RKO (cell line): ENCODE data around the gene RTN4.

Source experiments
- DNase-seq: peaks from one replicate; pipeline ENCODE4 v3.0.0-alpha.2; 2016; ENCODE audit warnings: low spot score

The RTN4 gene

GRCh38 chr2:54969295-54969939 is 80.8 kb downstream of the RTN4 start:
- DNase-seq = no peak

- no peak for DNase-seq
These were observed 81.6 kb downstream of the RTN4 start for GRCh38 chr2:54968561-54969218.

GRCh38 chr2:54967759-54968365 is 82.4 kb downstream of the RTN4 start:
- no peak for DNase-seq

GRCh38 chr2:54967269-54967668 is 83.0 kb downstream of the RTN4 start:
- DNase-seq = no peak

GRCh38 chr2:54966837-54967236 is 83.4 kb downstream of the RTN4 start:
- DNase-seq = no peak

- no peak for DNase-seq
These were observed 84.0 kb downstream of the RTN4 start for GRCh38 chr2:54966165-54966832.

- no peak for DNase-seq
These were observed 84.8 kb downstream of the RTN4 start for GRCh38 chr2:54965425-54965824.

- DNase-seq = no peak
These were observed 85.4 kb downstream of the RTN4 start for GRCh38 chr2:54964816-54965215.

GRCh38 chr2:54964271-54964670 is 86.0 kb downstream of the RTN4 start:
- DNase-seq = no peak

- no peak for DNase-seq
These were observed 86.8 kb downstream of the RTN4 start for GRCh38 chr2:54963476-54963875.

GRCh38 chr2:54962935-54963440 is 87.3 kb downstream of the RTN4 start:
- DNase-seq = no peak

- no peak for DNase-seq
These were observed 87.7 kb downstream of the RTN4 start for GRCh38 chr2:54962511-54962910.

- DNase-seq = no peak
These were observed 90.1 kb downstream of the RTN4 start for GRCh38 chr2:54960164-54960563.

- DNase-seq = no peak
These were observed 91.4 kb downstream of the RTN4 start for GRCh38 chr2:54958717-54959371.

- no peak for DNase-seq
These were observed 92.8 kb downstream of the RTN4 start for GRCh38 chr2:54957321-54957999.

GRCh38 chr2:54956111-54956627 is 94.1 kb downstream of the RTN4 start:
- DNase-seq = no peak

- DNase-seq = no peak
These were observed 94.7 kb downstream of the RTN4 start for GRCh38 chr2:54955358-54956110.

- DNase-seq = no peak
These were observed 95.4 kb downstream of the RTN4 start for GRCh38 chr2:54954705-54955357.

GRCh38 chr2:54954158-54954557 is 96.1 kb downstream of the RTN4 start:
- no peak for DNase-seq

GRCh38 chr2:54952978-54953456 is 97.2 kb downstream of the RTN4 start:
- DNase-seq = peak; percentile 64
